PFSK-1 (cell line): ENCODE results near the gene PITRM1.

Experiments used
- POLR2AphosphoS5 ChIP-seq: IDR thresholded peaks from 2 replicates; pipeline ENCODE4 v1.6.1; 2012; ENCODE audit warnings: low read depth, mild to moderate bottlenecking, control low read depth, low read length, moderate library complexity
- REST ChIP-seq, 2 experiments: IDR thresholded peaks; 2 replicates each; pipeline versions ENCODE4 v1.6.1 to v1.8.0; 2011 to 2012; ENCODE audit warnings: low read depth in 2 of 2, low read length in 2 of 2, control low read depth in 1 of 2, inconsistent platforms in 1 of 2, mild to moderate bottlenecking in 1 of 2, moderate library complexity in 1 of 2; ENCODE audit not compliant: insufficient read depth in 1 of 2

GRCh38 chr10:3143366-3143765, 29.2 kb downstream of the PITRM1 start:
- TF ChIP-seq REST (IDR thresholded peaks at IDR 0.05; ENCODE audit: insufficient read depth in 1 of 2, low read depth in 2 of 2, low read length in 2 of 2) (no peak), POLR2AphosphoS5 (no peak)
